ENCODE data around the gene UBIAD1. TPM values are rescaled to one million over a fixed set of nuclear protein-coding genes. Genes with fewer than 3 reads are reported as not detected.

Gene UBIAD1, protein sequence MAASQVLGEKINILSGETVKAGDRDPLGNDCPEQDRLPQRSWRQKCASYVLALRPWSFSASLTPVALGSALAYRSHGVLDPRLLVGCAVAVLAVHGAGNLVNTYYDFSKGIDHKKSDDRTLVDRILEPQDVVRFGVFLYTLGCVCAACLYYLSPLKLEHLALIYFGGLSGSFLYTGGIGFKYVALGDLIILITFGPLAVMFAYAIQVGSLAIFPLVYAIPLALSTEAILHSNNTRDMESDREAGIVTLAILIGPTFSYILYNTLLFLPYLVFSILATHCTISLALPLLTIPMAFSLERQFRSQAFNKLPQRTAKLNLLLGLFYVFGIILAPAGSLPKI
- 1 to 10 TPM; 3.0 to 6.6 TPM for polyA plus RNA-seq

GRCh38 chr1:11272832-11273594 is at the start of gene UBIAD1:
TSS of gene UBIAD1 (plus strand) at chr1:11273198. CDS start at chr1:11273532, 334 bp downstream.
- Histone ChIP-seq H3K4me3 (ENCODE audit: low read depth in 1 of 2, low read length in 2 of 2) (peak within 1 kb of the TSS; percentile 84 to 95), H3K27ac (ENCODE audit: low read depth in 2 of 2, low read length in 1 of 2) (peak within 1 kb of the TSS; percentile 96 to 97), H3K36me3 (ENCODE audit: control insufficient read depth in 2 of 2, insufficient read depth in 2 of 2, low read length in 1 of 2) (peaks cover 0 to 2% of the 10 kb centered on the region in 2 donors), H3K27me3 (ENCODE audit: control insufficient read depth in 1 of 2, insufficient read depth in 2 of 2, low read length in 2 of 2) (no peaks in the 10 kb centered on the region), H3K9me3 (ENCODE audit: control insufficient read depth in 2 of 2, insufficient read depth in 1 of 2, low read depth in 1 of 2, low read length in 1 of 2) (no peaks in the 10 kb centered on the region), H3K4me1 (ENCODE audit: control insufficient read depth in 2 of 2, insufficient read depth in 2 of 2, low read length in 1 of 2) (peaks cover 2 to 7% of the 10 kb centered on the region in 2 donors)
- 0 to 1% methylated on average over 33 to 61 of the region's 64 CpGs for WGBS, 2 donors

GRCh38 chr1:11227106-11228077 is 45.6 kb upstream of the UBIAD1 start:
- Histone ChIP-seq H3K9me3 (ENCODE audit: control insufficient read depth in 2 of 2, insufficient read depth in 1 of 2, low read depth in 1 of 2, low read length in 1 of 2) (no peaks in the 10 kb centered on the region), H3K27ac (ENCODE audit: low read depth in 2 of 2, low read length in 1 of 2) (no peak overlapping the region), H3K4me1 (ENCODE audit: control insufficient read depth in 2 of 2, insufficient read depth in 2 of 2, low read length in 1 of 2) (no peaks in the 10 kb centered on the region), H3K4me3 (ENCODE audit: low read depth in 1 of 2, low read length in 2 of 2) (no peak overlapping the region), H3K36me3 (ENCODE audit: control insufficient read depth in 2 of 2, insufficient read depth in 2 of 2, low read length in 1 of 2) (peaks cover 12 to 20% of the 10 kb centered on the region in 2 donors), H3K27me3 (ENCODE audit: control insufficient read depth in 1 of 2, insufficient read depth in 2 of 2, low read length in 2 of 2) (no peaks in the 10 kb centered on the region)
- WGBS, 2 donors = 88% methylated on average over 10 of the region's 10 CpGs

DNA sequence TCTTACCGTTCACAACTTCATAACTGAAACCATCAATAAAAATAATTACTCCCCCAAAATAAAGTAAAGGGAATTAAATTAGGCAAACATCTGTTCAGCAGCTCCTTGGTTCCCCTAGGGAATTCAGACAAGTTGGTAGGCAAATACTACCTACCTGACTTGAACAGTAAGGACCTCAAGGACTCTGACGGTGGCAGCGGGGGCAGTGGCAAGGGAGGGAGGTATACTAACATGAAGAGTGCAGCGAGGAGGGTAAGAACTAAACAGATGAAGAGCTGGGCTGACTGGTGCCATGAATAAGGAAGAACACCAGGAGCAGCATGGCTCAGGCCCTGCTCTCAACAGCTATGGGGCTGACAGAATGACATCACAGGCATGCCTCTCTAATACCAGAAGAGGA is 43.8 kb upstream of the UBIAD1 start:
- Histone ChIP-seq H3K36me3 (ENCODE audit: control insufficient read depth in 2 of 2, insufficient read depth in 2 of 2, low read length in 1 of 2) (peaks cover 12 to 27% of the 10 kb centered on the region in 2 donors), H3K27ac (ENCODE audit: low read depth in 2 of 2, low read length in 1 of 2) (no peak overlapping the region), H3K4me1 (ENCODE audit: control insufficient read depth in 2 of 2, insufficient read depth in 2 of 2, low read length in 1 of 2) (no peaks in the 10 kb centered on the region), H3K4me3 (ENCODE audit: low read depth in 1 of 2, low read length in 2 of 2) (no peak overlapping the region), H3K9me3 (ENCODE audit: control insufficient read depth in 2 of 2, insufficient read depth in 1 of 2, low read depth in 1 of 2, low read length in 1 of 2) (no peaks in the 10 kb centered on the region), H3K27me3 (ENCODE audit: control insufficient read depth in 1 of 2, insufficient read depth in 2 of 2, low read length in 2 of 2) (no peaks in the 10 kb centered on the region)
- 88 to 91% methylated on average over 4 of the region's 4 CpGs for WGBS, 2 donors

DNA sequence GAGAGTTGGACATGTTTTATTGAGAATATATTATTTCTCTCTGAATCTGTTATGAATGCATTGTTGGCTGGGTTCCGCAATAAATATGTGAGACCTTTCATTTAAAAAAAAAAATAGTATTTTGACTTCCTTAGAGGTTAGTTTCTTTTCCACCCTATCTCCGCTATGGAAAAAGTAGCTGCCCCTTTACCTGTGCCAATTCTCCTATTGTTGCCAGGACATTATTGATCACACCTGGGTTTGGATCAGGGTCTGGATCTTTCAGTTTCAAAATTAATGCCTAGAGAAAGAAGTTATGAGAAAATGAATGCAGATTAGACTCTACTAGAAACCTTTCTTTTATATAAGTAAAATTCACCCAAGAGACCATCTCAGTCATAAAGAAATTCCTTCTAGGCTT is 39.8 kb upstream of the UBIAD1 start:
- Histone ChIP-seq H3K4me3 (ENCODE audit: low read depth in 1 of 2, low read length in 2 of 2) (no peak overlapping the region), H3K27me3 (ENCODE audit: control insufficient read depth in 1 of 2, insufficient read depth in 2 of 2, low read length in 2 of 2) (no peaks in the 10 kb centered on the region), H3K36me3 (ENCODE audit: control insufficient read depth in 2 of 2, insufficient read depth in 2 of 2, low read length in 1 of 2) (peaks cover 12 to 43% of the 10 kb centered on the region in 2 donors), H3K9me3 (ENCODE audit: control insufficient read depth in 2 of 2, insufficient read depth in 1 of 2, low read depth in 1 of 2, low read length in 1 of 2) (no peaks in the 10 kb centered on the region), H3K4me1 (ENCODE audit: control insufficient read depth in 2 of 2, insufficient read depth in 2 of 2, low read length in 1 of 2) (no peaks in the 10 kb centered on the region), H3K27ac (ENCODE audit: low read depth in 2 of 2, low read length in 1 of 2) (no peak overlapping the region)
- 97 to 100% methylated on average over 2 of the region's 2 CpGs for WGBS, 2 donors

GRCh38 chr1:11237356-11237755 is 35.6 kb upstream of the UBIAD1 start:
- peak overlapping the region in 1 of 2 donors; percentile 68 for H3K27ac ChIP-seq (ENCODE audit: low read depth in 2 of 2, low read length in 1 of 2)
- H3K4me1 ChIP-seq (ENCODE audit: control insufficient read depth in 2 of 2, insufficient read depth in 2 of 2, low read length in 1 of 2) = no peaks in the 10 kb centered on the region
- peaks cover 8 to 31% of the 10 kb centered on the region in 2 donors for H3K36me3 ChIP-seq (ENCODE audit: control insufficient read depth in 2 of 2, insufficient read depth in 2 of 2, low read length in 1 of 2)
- H3K9me3 ChIP-seq (ENCODE audit: control insufficient read depth in 2 of 2, insufficient read depth in 1 of 2, low read depth in 1 of 2, low read length in 1 of 2) = no peaks in the 10 kb centered on the region
- no peaks in the 10 kb centered on the region for H3K27me3 ChIP-seq (ENCODE audit: control insufficient read depth in 1 of 2, insufficient read depth in 2 of 2, low read length in 2 of 2)
- 77 to 89% methylated on average over 6 of the region's 6 CpGs for WGBS, 2 donors
- H3K4me3 ChIP-seq (ENCODE audit: low read depth in 1 of 2, low read length in 2 of 2) = no peak overlapping the region

GRCh38 chr1:11238311-11238710 is 34.7 kb upstream of the UBIAD1 start:
- no peak overlapping the region for H3K4me3 ChIP-seq (ENCODE audit: low read depth in 1 of 2, low read length in 2 of 2)
- H3K9me3 ChIP-seq (ENCODE audit: control insufficient read depth in 2 of 2, insufficient read depth in 1 of 2, low read depth in 1 of 2, low read length in 1 of 2) = no peaks in the 10 kb centered on the region
- WGBS, 2 donors = 95% methylated on average over 7 of the region's 7 CpGs
- H3K27me3 ChIP-seq (ENCODE audit: control insufficient read depth in 1 of 2, insufficient read depth in 2 of 2, low read length in 2 of 2) = no peaks in the 10 kb centered on the region
- H3K27ac ChIP-seq (ENCODE audit: low read depth in 2 of 2, low read length in 1 of 2) = no peak overlapping the region
- H3K36me3 ChIP-seq (ENCODE audit: control insufficient read depth in 2 of 2, insufficient read depth in 2 of 2, low read length in 1 of 2) = peaks cover 12 to 31% of the 10 kb centered on the region in 2 donors
- no peaks in the 10 kb centered on the region for H3K4me1 ChIP-seq (ENCODE audit: control insufficient read depth in 2 of 2, insufficient read depth in 2 of 2, low read length in 1 of 2)

- 87 to 90% methylated on average over 3 of the region's 3 CpGs for WGBS, 2 donors
- H3K27me3 ChIP-seq (ENCODE audit: control insufficient read depth in 1 of 2, insufficient read depth in 2 of 2, low read length in 2 of 2) = no peaks in the 10 kb centered on the region
- peaks cover 16 to 24% of the 10 kb centered on the region in 2 donors for H3K36me3 ChIP-seq (ENCODE audit: control insufficient read depth in 2 of 2, insufficient read depth in 2 of 2, low read length in 1 of 2)
- no peaks in the 10 kb centered on the region for H3K9me3 ChIP-seq (ENCODE audit: control insufficient read depth in 2 of 2, insufficient read depth in 1 of 2, low read depth in 1 of 2, low read length in 1 of 2)
- H3K4me1 ChIP-seq (ENCODE audit: control insufficient read depth in 2 of 2, insufficient read depth in 2 of 2, low read length in 1 of 2) = no peaks in the 10 kb centered on the region
- no peak overlapping the region for H3K4me3 ChIP-seq (ENCODE audit: low read depth in 1 of 2, low read length in 2 of 2)
- H3K27ac ChIP-seq (ENCODE audit: low read depth in 2 of 2, low read length in 1 of 2) = no peak overlapping the region
Observed at GRCh38 chr1:11245248-11245647, 27.8 kb upstream of the UBIAD1 start.

GRCh38 chr1:11245904-11246719 is 26.9 kb upstream of the UBIAD1 start:
- Histone ChIP-seq H3K4me3 (ENCODE audit: low read depth in 1 of 2, low read length in 2 of 2) (no peak overlapping the region), H3K4me1 (ENCODE audit: control insufficient read depth in 2 of 2, insufficient read depth in 2 of 2, low read length in 1 of 2) (no peaks in the 10 kb centered on the region), H3K27me3 (ENCODE audit: control insufficient read depth in 1 of 2, insufficient read depth in 2 of 2, low read length in 2 of 2) (no peaks in the 10 kb centered on the region), H3K27ac (ENCODE audit: low read depth in 2 of 2, low read length in 1 of 2) (peak overlapping the region in 1 of 2 donors; percentile 18), H3K36me3 (ENCODE audit: control insufficient read depth in 2 of 2, insufficient read depth in 2 of 2, low read length in 1 of 2) (peaks cover 19 to 29% of the 10 kb centered on the region in 2 donors), H3K9me3 (ENCODE audit: control insufficient read depth in 2 of 2, insufficient read depth in 1 of 2, low read depth in 1 of 2, low read length in 1 of 2) (no peaks in the 10 kb centered on the region)
- 76 to 78% methylated on average over 7 of the region's 7 CpGs for WGBS, 2 donors

Measured in esophagus (tissue), 2 donors.